GM21447 (cell line): ENCODE measurements around the gene ADAM8.

Experiments used
- ATAC-seq: cut with Tn5 transposase; IDR thresholded peaks from one replicate; pipeline ENCODE4 v1.9.1; 2021; ENCODE audit not compliant: unreplicated experiment

The ADAM8 gene

GRCh38 chr10:133214468-133215410 lies 61.9 kb downstream of the ADAM8 start:
- no peak for ATAC-seq

- ATAC-seq = no peak
Measured at GRCh38 chr10:133213641-133214467, 62.8 kb downstream of the ADAM8 start.

GRCh38 chr10:133212853-133213494 lies 63.7 kb downstream of the ADAM8 start:
- no peak for ATAC-seq
